A549 treated with CpdA at 1 μM for 4 hours (cell line): ENCODE data around the gene FAM149A. TPM values are rescaled to one million over a fixed set of nuclear protein-coding genes. Genes with fewer than 3 reads are reported as not detected.

Experiments
- total RNA-seq: library from RNA; stranded (reverse); fragments of 200-300 nt; extraction: Qiagen RNA extraction; gene quantifications from 5 replicates; pipeline ENCODE4 v1.2.3, GENCODE V29; 2022; ENCODE audit warnings: low read depth

The FAM149A gene
- total RNA-seq, result 1.1 to 2.0 TPM (median 1.8 TPM) in 5 replicates

GRCh38 chr4:186104114-186104889, at the start of gene FAM149A:
Gene FAM149A (plus strand): TSS chr4:186104704.

GRCh38 chr4:186068581-186069348, 35.7 kb upstream of the FAM149A start, which contains the start of gene TLR3:
Gene TLR3 (plus strand): TSS chr4:186069156. CDS start chr4:186076620, 7,464 bp downstream.

GRCh38 chr4:186191200-186192065, 86.9 kb downstream of the FAM149A start, which contains the start of gene CYP4V2:
Gene CYP4V2 (plus strand): TSS chr4:186191567. CDS start chr4:186191824, 257 bp downstream.

Other genes starting within 250 kb of the FAM149A start
- gene TLR3, start 35.5 kb upstream of the FAM149A start, total RNA-seq, result 0.26 to 0.54 TPM (median 0.37 TPM) in 5 replicates
- gene CYP4V2, start 86.9 kb downstream of the FAM149A start, total RNA-seq, result 2.4 to 3.6 TPM (median 2.9 TPM) in 5 replicates
- 0.19 TPM in 1 of 5 replicates, not detected in the others for gene KLKB1, start 122.8 kb downstream of the FAM149A start, total RNA-seq
- gene F11, start 161.5 kb downstream of the FAM149A start, total RNA-seq, result not detected in 5 replicates